Heart right ventricle (tissue), 16 donors: ENCODE results near the gene SHISA7. TPM values are rescaled to one million over a fixed set of nuclear protein-coding genes. Genes with fewer than 3 reads are reported as not detected.

Experiments
- ATAC-seq, 8 donors: fragments of 200-7000 bp; cut with Tn5 transposase; one replicate each; pipeline ENCODE4 v1.9.1; 2020; ENCODE audit warnings: mild to moderate bottlenecking in 8 of 8, moderate library complexity in 8 of 8, moderate number of reproducible peaks in 1 of 8
- DNase-seq, 2 donors: peaks; one replicate each; pipeline ENCODE4 v3.0.0-alpha.2; 2020
- H3K27ac ChIP-seq, 10 donors: fragments of 200-600 bp; sonication (generic) in 2 of 10; one replicate each; pipeline versions ENCODE4 v1.5.0 to v1.8.0; 2020 to 2022; ENCODE audit warnings: mild to moderate bottlenecking in 3 of 10
- H3K27me3 ChIP-seq, 7 donors: fragments of 200-600 bp; one replicate each; pipeline ENCODE4 v1.8.0; 2021 to 2022; ENCODE audit warnings: mild to moderate bottlenecking in 2 of 7
- H3K36me3 ChIP-seq, 9 donors: fragments of 200-600 bp; sonication (generic) in 1 of 9; one replicate each; pipeline versions ENCODE4 v1.5.0 to v1.8.0; 2020 to 2022; ENCODE audit warnings: mild to moderate bottlenecking in 2 of 9
- H3K4me1 ChIP-seq, 9 donors: fragments of 200-600 bp; sonication (generic) in 1 of 9; one replicate each; pipeline versions ENCODE4 v1.5.0 to v1.8.0; 2020 to 2022; ENCODE audit warnings: mild to moderate bottlenecking in 4 of 9
- H3K4me3 ChIP-seq, 10 donors: fragments of 200-600 bp; sonication (generic) in 2 of 10; one replicate each; pipeline versions ENCODE4 v1.5.0 to v1.8.0; 2020 to 2022; ENCODE audit warnings: mild to moderate bottlenecking in 7 of 10, moderate library complexity in 2 of 10
- H3K9me3 ChIP-seq, 11 donors: fragments of 200-600 bp in 10 of 11; sonication (generic) in 2 of 11; one replicate each; pipeline versions ENCODE4 v1.5.0 to v1.8.0; 2013 to 2022; ENCODE audit warnings: mild to moderate bottlenecking in 2 of 11, control low read depth in 1 of 11, moderate library complexity in 1 of 11
- WGBS, 2 donors: extraction: QIAGEN DNeasy Blood & Tissue Kit; methylation state at CpG; one replicate each; pipeline ENCODE4 v1.1.7; 2013; ENCODE audit warnings: inconsistent platforms in 1 of 2; 5-methylcytosine and 5-hydroxymethylcytosine counted together
- intact Hi-C, 10 donors: fragments of 100-400 bp; cut with DNase I; formaldehyde crosslinking; loops; one replicate each; pipeline versions ENCODE4 v1.11.1 to v1.14.2; 2022
- polyA plus RNA-seq, 2 donors: library from polyadenylated mRNA; stranded (reverse); fragments of 200-250 nt; gene quantifications; one replicate each; pipeline ENCODE4 v1.2.3, GENCODE V29; 2013
- total RNA-seq, 10 donors: library from RNA; stranded (reverse); fragmentation: NEBNext Ultra II Directional in 3 of 10; extraction: Animal tissue kit (Norgen Biotek cat#: 25700) in 3 of 10; gene quantifications; one replicate each; pipeline versions ENCODE4 v1.2.1 to v1.2.4, GENCODE V29; 2021 to 2023
- TF ChIP-seq, protein P1 (sequence below), 9 donors: fragments of 200-600 bp; sonication (generic) in 2 of 9; IDR thresholded peaks; one replicate each; pipeline versions ENCODE4 v1.5.0 to v1.8.0; 2021 to 2022; ENCODE audit warnings: antibody characterized with exemption in 9 of 9, mild to moderate bottlenecking in 5 of 9, moderate library complexity in 1 of 9
- donor health status: Arrhythmogenic right ventricular cardiomyopathy.
- donor health status: ischemic (EF 13 %, LVEDD 7.1; RV severe dilation, severe dysfunction).
- donor health status: healthy with polysubstance abuse.
- donor health status: DM: no; HTN: yes; CAD: no.
- donor health status: DM: no; HTN: no; CAD: no.
- donor health status: ischemic (EF 25% LVEDD 6.9; RV normal size, moderate dysfunction).
- donor health status: ischemic (EF 25% LVEDD 5.7; RV mildly dilated, moderate dysfunction).
- donor health status: healthy.
- donor health status: DM: yes; HTN: yes; CAD: no.
- donor health status: Ischemic cardiomyopathy.
- donor health status: ischemic (EF 35%, LVEDD 5.7; RV mildly dilated, moderate dysfunction).
- donor health status: nonischemic (EF 11% LVEDD 7.7; RV severe dilation, severe dysfunction).
- donor health status: DM: yes; HTN: yes; CAD: no.
- donor health status: PGD.
- donor health status: ischemic (EF 29% LVEDD 5.4; RV normal size, mild dysfunction).
- donor health status: nonischemic (EF 23%, LVEDD 6.1; RV moderate dilation, normal function).

Gene SHISA7
- total and polyA plus RNA-seq, 12 donors, result under 0.01 TPM; not detected in 11

DNA sequence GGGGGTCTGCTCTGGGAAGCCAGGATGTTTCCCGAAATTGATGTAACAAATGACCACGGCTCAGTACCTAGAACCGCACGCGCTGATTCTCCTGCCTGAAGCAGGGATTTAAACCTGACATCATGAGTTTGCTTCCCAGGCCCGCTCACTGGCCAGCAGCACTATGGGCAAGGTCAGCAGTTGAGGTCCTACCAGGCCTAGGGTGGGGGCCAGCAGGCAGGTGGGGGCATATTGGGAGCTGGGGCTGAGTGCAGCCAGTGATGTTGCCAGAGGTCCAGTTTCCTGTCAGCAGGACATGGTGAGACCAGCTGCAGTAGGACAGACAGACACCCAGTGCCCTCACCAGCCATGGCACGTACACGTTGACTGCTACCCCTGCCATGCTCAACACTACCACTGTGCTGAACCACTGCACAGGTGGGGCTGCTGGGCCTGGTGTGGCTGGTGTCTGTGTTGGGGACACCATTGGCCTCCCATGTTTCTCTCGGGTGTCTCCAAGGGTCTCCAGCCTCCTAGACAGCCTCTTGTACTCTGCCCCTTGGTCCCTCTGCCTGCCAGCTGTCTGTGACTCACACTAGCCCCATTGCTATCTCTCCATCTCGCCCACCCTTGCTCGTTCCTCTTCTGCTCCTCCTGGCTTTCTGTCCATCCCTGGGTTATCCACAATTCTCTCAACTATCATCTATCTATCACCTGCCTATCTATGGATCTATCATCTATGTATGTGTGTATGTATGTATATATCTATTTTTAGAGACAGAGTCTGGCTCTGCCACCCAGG lies 22.6 kb upstream of the SHISA7 start:
- Histone ChIP-seq H3K4me1 (peaks cover 0 to 26% (median 14%) of the 10 kb centered on the region in 9 donors), H3K27ac (no peak overlapping the region), H3K36me3 (no peaks in the 10 kb centered on the region), H3K9me3 (no peaks in the 10 kb centered on the region), H3K4me3 (no peak overlapping the region), H3K27me3 (no peaks in the 10 kb centered on the region)
- ATAC-seq, result no peak
- intact Hi-C loops, result loop anchor here in 6 of 10 donors (2.0 to 5.0 kb wide), 3 partner anchors 37 to 42 kb away; no protein-coding TSS in a partner anchor
- TF ChIP-seq, protein P1, sequence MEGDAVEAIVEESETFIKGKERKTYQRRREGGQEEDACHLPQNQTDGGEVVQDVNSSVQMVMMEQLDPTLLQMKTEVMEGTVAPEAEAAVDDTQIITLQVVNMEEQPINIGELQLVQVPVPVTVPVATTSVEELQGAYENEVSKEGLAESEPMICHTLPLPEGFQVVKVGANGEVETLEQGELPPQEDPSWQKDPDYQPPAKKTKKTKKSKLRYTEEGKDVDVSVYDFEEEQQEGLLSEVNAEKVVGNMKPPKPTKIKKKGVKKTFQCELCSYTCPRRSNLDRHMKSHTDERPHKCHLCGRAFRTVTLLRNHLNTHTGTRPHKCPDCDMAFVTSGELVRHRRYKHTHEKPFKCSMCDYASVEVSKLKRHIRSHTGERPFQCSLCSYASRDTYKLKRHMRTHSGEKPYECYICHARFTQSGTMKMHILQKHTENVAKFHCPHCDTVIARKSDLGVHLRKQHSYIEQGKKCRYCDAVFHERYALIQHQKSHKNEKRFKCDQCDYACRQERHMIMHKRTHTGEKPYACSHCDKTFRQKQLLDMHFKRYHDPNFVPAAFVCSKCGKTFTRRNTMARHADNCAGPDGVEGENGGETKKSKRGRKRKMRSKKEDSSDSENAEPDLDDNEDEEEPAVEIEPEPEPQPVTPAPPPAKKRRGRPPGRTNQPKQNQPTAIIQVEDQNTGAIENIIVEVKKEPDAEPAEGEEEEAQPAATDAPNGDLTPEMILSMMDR (IDR thresholded peaks at IDR 0.05), result no peak
- 87 to 88% methylated on average over 11 of the region's 11 CpGs for WGBS, 2 donors
- DNase-seq, result peak in 1 of 2 donors; percentile 1

DNA sequence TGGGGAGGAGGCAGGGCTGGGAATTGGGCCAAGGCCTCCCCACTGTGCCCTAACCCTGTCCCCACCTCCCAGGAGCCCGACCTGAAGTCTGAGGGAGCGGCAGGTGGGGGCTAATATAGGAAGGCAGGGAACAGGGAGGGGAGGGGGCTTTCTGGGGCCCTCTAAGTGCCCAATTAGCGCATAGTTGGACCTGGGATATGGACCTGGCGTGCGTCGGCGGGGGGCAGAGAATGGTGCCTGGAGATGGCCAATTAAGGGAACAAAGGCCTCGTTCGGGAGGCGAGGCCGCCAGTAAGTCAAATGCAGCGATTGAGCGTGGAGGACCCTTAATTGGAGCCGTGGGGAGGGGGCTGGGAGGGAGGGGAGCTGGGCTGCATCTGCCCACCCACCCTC lies 21.6 kb upstream of the SHISA7 start, which contains the start of gene C19orf85:
C19orf85 (minus strand) TSS at position 90 of the 393 bp plus-strand sequence. CDS start 197 bp downstream, outside the sequence.
- Histone ChIP-seq H3K36me3 (no peaks in the 10 kb centered on the region), H3K4me3 (no peak within 1 kb of the TSS), H3K27me3 (no peaks in the 10 kb centered on the region), H3K4me1 (peaks cover 0 to 36% (median 24%) of the 10 kb centered on the region in 9 donors), H3K27ac (no peak within 1 kb of the TSS), H3K9me3 (no peaks in the 10 kb centered on the region)
- 58 to 74% methylated on average over 14 of the region's 14 CpGs for WGBS, 2 donors
- intact Hi-C loops, result loop anchor here in 4 of 10 donors (5.0 kb wide), 3 partner anchors 38 to 77 kb away; partner anchors contain the start of gene RPL28 (in 1 of the 4)
- no peak for ATAC-seq
- DNase-seq, result no peak
- TF ChIP-seq, protein P1 (IDR thresholded peaks at IDR 0.05), result no peak

DNA sequence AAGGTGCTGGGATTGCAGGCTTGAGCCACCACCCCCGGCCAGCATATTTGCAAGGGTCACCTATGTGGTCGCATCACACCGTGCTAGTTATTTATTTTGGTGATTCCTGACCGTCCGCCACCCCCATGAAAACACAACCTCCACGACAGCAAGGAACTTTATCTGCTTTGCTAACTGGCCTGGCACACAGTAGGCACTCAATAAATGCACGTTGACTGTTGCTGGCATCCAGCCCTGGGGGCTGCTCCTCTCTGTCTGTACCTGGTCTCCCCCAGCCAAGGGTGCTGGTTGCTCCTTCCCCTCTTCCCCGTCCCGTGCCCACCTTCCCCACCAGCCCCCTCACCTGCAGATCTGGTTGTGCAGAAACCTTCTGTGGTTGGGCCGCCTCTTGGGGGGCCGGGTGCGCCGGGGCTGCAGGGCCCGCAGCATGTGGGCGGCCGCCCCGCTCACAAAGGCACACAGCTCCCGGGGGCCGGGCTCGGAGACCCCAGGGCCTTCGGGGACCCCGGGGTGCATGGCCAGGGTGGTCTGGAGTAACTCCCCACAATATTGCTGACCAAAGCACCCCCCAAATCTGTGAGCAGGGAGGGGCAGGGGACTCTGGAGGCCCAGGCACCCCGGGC lies 21.1 kb upstream of the SHISA7 start:
- H3K27ac ChIP-seq, result no peak overlapping the region
- 73 to 74% methylated on average over 23 of the region's 23 CpGs for WGBS, 2 donors
- ATAC-seq (no peak), DNase-seq (peak in 1 of 2 donors; percentile 12)
- intact Hi-C loops, result loop anchor here in 1 of 10 donors (5.0 kb wide), 1 partner anchor 77 kb away; the partner anchor contains the start of gene RPL28
- TF ChIP-seq, protein P1 (IDR thresholded peaks at IDR 0.05), result no peak
- no peak overlapping the region for H3K4me3 ChIP-seq
- no peaks in the 10 kb centered on the region for H3K36me3 ChIP-seq
- H3K27me3 ChIP-seq, result no peaks in the 10 kb centered on the region
- H3K9me3 ChIP-seq, result no peaks in the 10 kb centered on the region
- H3K4me1 ChIP-seq, result peaks cover 0 to 39% (median 25%) of the 10 kb centered on the region in 9 donors

DNA sequence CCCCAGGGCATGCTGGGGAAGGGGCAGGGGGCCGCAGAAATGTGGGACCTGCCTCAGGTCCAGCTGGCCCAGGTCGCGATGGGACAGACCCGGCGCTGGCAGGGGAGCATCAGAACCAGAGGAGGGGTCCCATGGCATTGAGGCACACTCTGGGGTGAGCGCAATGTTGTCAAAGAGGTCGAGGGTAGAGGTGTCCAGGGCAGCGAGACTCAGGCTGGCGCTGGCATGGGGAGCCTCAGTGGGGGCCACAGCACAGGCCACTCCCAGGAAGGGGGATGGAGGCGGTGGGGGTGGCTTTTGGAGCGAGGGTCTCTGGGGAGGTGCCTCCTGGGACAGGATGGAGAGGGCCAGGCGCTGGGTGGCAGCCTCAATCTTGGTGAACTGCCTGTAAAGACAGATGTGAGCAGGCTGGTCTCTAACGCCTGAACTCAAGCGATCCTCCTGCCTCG lies 20.5 kb upstream of the SHISA7 start:
- Histone ChIP-seq H3K4me3 (no peak overlapping the region), H3K27me3 (no peaks in the 10 kb centered on the region), H3K4me1 (peaks cover 0 to 39% (median 25%) of the 10 kb centered on the region in 9 donors), H3K9me3 (no peaks in the 10 kb centered on the region), H3K27ac (no peak overlapping the region), H3K36me3 (no peaks in the 10 kb centered on the region)
- 72 to 73% methylated on average over 15 of the region's 15 CpGs for WGBS, 2 donors
- TF ChIP-seq, protein P1 (IDR thresholded peaks at IDR 0.05), result no peak
- ATAC-seq (no peak), DNase-seq (peak in 1 of 2 donors; percentile 15)
- intact Hi-C loops, result loop anchor here in 1 of 10 donors (5.0 kb wide), 1 partner anchor 76 kb away; the partner anchor contains the start of gene RPL28
